GM18873 (cell line): ENCODE measurements around the gene FETUB.

Experiments used
- ATAC-seq: cut with Tn5 transposase; IDR thresholded peaks from one replicate; pipeline ENCODE4 v1.9.1; 2021; ENCODE audit warnings: mild to moderate bottlenecking, moderate library complexity, moderate number of reproducible peaks; ENCODE audit not compliant: unreplicated experiment, low FRiP score

Gene FETUB

GRCh38 chr3:186612721-186613636 lies 27.2 kb upstream of the FETUB start, which contains the start of gene AHSG:
Gene AHSG, plus strand, starts transcription at chr3:186613060. Its CDS starts 82 bp downstream, at chr3:186613142.
- ATAC-seq = no peak

DNA sequence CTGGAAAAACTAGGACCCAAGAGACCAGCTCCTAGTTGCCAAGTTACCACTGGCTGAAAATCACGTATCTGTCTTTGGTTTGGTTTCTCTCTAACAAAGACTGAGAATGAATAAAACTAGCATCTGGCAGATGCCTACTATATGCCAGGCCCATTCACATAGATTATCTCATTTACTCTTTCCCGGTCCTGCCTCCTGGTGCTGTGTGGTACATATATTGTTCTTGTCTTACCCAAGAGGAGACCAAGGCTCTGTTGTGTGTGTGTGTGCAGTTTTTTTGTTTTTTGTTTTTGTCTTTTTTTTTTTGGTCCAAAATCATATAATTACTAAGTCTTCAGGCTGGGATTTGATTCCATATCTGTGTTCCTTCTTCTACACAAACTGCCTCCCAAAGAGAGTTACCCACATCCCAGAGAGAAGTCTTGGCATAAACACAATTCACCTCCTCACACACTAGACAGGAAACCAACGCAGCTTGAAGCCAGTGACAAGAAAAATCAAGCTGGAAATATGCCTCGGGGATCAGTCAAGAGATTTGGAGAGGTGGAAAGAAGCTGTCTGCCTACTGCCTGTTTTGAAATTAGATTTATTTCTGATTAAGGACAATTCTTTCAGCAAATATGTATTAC lies 26.4 kb upstream of the FETUB start:
- no peak for ATAC-seq

GRCh38 chr3:186614266-186614596 lies 26.0 kb upstream of the FETUB start:
- no peak for ATAC-seq

GRCh38 chr3:186614597-186615483 lies 25.4 kb upstream of the FETUB start:
- no peak for ATAC-seq

GRCh38 chr3:186616299-186616617 lies 23.9 kb upstream of the FETUB start:
- ATAC-seq = no peak

DNA sequence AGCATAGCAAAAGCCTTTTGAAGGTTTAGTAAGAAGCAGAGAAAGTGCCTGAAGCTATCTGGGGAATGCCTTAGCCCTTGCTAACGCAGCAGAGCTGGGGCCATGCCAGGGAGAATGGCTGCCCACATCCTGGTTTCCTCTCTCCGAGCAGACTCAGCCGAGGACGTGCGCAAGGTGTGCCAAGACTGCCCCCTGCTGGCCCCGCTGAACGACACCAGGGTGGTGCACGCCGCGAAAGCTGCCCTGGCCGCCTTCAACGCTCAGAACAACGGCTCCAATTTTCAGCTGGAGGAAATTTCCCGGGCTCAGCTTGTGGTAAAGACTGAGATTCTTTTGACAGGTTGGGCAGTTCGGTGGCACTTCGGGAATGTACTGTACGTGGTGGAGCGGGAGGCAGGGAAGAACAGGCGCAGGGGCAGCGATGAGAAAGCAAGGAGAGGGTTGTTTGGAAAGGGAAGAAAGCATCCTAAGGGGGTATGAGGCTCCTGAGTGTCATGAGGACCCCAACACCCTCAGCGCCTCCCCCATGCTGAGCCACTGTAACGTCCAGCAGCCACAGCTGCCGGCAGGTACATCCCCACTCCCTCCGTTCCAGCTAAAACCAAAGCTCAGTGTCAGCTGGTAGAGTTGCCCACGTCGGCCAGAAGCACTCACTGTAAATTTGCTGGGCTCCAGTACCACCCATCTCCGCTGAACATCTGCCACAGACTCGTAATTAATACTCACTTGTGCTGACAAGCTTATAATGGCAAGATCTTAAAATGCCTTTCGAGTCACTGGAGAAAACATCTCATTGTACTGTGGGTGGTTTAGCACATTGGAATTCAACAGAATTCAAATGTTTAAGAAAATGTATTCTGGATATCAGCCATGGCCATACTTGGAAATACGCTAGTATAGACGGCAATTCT lies 22.9 kb upstream of the FETUB start:
- peak; percentile 88 for ATAC-seq

DNA sequence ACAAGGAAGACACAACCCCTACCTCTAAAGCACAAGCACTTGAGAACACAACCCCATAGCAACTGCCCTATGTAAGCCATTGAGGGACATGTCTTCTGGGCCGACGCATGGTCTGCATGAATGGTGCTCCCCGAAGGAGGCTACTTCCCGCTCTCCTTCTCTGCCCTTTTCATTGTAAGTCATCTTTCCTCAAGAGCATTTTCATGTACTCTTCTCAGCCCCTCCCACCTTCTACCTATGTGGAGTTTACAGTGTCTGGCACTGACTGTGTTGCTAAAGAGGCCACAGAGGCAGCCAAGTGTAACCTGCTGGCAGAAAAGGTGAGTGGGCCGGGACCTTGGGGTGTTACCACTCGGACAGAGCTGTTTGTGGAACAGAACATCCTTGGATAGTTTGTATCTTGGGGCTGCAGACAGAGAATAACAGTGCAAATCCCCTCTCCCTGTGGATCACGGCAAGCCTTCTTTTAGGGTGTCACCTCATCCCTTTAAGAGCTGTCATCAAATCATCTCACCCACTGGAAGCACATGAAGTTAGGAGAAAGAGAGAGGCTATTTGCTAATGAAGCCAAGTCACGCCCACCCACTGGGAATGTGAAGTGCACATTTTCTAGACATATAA lies 21.8 kb upstream of the FETUB start:
- ATAC-seq = no peak

- ATAC-seq = no peak
These were observed 20.4 kb upstream of the FETUB start for GRCh38 chr3:186619787-186620212.

DNA sequence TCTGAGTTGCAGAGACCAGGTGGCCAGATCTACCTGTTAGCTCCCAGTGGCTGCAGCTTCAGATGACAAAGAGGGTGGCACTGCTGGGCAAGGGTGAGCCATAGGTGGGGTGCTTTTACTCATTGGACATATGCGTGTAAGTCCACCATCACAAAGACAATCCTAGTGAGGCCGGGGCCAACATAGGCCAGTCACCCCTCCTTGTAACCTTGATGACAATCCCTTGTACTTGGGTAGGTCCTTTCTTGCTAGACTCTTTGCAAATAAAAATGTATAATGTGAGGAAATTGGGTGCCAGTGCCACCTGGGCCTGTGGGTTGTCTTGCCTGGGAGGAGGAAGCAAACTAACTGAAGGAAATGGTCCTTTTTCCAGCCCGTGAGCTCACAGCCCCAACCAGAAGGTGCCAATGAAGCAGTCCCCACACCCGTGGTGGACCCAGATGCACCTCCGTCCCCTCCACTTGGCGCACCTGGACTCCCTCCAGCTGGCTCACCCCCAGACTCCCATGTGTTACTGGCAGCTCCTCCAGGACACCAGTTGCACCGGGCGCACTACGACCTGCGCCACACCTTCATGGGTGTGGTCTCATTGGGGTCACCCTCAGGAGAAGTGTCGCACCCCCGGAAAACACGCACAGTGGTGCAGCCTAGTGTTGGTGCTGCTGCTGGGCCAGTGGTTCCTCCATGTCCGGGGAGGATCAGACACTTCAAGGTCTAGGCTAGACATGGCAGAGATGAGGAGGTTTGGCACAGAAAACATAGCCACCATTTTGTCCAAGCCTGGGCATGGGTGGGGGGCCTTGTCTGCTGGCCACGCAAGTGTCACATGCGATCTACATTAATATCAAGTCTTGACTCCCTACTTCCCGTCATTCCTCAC lies 19.7 kb upstream of the FETUB start:
- ATAC-seq = no peak

DNA sequence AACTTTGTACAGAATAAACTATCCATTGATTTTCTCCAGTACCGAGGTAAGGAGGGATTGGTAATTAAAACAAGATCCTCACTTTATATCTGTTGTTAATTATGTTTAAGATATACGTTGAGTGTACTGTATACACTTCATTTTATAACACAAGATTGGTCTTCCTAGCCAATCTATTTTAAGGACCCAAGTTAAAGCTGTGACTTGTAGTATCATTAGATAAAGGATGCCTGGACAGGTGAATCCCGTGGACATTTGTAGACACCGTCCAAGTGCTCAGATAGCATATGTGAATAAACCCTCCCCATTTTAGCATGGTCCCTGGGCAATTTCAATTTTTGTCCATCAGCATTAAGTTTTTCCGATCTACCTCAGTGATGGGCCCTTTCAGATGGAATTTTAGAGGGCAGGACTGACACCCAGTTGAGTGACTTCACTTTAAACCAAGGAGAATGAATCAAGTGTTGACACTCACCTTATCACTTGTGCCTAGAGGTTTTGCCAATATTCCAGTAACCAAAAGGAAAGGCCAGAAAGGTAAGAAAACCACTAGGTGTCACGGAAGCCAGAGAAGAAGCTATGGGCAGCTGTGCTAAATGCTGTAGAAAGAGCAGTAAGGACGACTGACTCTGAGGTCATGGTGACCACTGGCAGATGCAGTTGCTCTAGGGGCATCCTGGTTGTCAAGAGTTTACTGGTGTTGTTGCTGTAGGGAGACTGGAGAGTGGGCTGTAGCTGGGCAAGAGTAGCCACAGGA lies 18.1 kb upstream of the FETUB start:
- ATAC-seq = no peak

- no peak for ATAC-seq
These were observed 17.4 kb upstream of the FETUB start for GRCh38 chr3:186622651-186623310.

- ATAC-seq = no peak
These were observed 15.6 kb upstream of the FETUB start for GRCh38 chr3:186624598-186624997.

- no peak for ATAC-seq
These were observed 14.6 kb upstream of the FETUB start for GRCh38 chr3:186625600-186626042.

DNA sequence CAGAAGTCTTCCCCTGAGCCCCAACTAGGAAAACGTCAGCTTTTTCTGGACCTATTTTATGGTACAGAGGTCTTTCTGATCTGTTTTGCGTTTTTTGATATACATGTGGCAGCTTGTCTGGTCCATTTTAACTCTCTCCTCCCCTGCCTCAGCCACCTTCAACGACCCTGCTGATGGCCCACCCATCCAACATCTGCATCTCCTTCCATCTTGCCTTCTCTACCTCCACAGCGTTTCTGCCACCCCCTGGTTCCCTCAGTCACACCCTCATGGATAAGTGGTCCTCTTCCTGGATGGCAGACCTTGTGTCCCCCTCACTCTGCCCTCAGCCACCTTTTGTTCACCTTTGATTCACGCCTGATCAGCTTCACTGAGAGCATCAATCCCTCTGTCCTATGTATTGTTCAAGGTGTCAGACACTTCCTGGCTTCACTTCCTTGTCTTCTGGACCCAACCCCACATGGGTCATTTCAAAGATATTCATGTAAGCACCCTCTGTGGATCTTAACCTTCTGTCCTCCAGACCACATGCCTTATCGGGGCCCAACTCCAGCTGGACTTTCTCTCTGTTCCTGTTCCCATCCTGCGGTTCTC lies 13.8 kb upstream of the FETUB start:
- ATAC-seq = no peak

DNA sequence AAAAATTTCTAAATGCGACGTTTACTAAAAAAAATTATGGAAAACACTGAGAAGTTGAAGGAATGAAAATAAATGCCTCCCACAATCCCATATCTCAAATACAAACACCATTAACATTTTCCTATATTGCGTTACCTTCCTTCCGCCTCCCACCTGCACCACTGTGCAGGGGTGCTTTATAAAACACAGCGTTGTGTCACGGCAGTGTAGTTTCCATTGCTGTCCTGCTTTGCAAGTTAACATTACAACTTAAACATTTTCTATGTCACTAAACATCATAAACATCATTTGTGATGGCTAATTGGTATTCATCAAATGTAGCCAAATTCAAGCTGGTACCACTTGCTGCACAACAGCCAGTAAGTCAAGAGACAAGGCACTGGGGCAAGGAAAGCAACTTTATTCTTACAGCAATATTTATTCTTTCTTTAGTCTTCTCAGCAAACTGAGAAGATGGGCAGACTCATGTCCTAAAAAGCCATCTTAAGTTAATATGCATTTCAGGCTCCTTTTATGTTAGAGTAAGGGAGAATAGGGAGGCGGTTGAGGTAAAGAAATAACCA lies 12.3 kb upstream of the FETUB start:
- no peak for ATAC-seq

DNA sequence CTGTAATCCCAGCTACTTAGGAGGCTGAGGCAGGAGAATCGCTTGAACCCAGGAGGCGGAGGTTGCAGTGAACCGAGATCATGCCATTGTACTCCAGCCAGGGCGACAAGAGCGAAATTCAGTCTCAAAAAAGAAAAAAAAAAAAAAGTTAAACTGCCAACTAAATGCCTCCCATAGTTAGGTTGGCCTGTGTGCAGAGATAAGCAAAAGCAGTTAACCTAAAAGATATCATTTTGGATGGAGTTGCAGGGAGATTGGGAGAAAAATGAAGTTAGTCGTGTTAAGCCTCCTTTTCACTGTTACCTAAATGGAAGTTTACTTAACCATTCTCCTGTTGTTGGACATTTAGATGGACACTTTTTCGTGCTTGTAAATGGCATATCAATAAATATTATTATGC lies 11.4 kb upstream of the FETUB start:
- ATAC-seq = no peak
